Measurements from ENCODE around the gene SLC17A4. TPM values are rescaled to one million over a fixed set of nuclear protein-coding genes. Genes with fewer than 3 reads are reported as not detected.

Gene SLC17A4
- total and polyA plus RNA-seq, 12 donors: not detected

DNA sequence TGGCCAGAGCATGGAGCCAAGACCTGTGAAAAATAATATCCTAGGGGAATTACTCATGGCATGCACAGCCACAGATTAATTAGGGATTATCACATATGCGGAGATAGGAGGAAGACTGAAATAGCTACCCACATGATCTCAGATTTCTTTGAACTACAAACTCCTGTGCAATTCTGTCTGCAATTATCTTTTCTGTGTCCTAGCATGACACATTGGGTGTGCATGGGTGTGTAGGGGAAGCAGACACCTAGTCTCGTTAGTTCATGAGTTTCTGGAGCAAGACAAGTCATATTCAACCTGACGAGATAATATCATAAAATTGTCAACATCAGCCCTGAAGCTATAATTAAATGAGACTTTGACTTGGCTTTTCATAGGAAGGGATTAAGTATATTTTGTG, 3.6 kb upstream of the SLC17A4 start:
- H3K27ac ChIP-seq: no peak overlapping the region
- intact Hi-C loops (cut with DNase I): no loop called here
- H3K4me3 ChIP-seq: no peak overlapping the region
- H3K27me3 ChIP-seq: no peaks in the 10 kb centered on the region
- no peaks in the 10 kb centered on the region for H3K4me1 ChIP-seq
- 36 to 43% methylated on average over 3 of the region's 3 CpGs for WGBS, 2 donors
- no peak for ATAC-seq
- TF ChIP-seq, protein P1, sequence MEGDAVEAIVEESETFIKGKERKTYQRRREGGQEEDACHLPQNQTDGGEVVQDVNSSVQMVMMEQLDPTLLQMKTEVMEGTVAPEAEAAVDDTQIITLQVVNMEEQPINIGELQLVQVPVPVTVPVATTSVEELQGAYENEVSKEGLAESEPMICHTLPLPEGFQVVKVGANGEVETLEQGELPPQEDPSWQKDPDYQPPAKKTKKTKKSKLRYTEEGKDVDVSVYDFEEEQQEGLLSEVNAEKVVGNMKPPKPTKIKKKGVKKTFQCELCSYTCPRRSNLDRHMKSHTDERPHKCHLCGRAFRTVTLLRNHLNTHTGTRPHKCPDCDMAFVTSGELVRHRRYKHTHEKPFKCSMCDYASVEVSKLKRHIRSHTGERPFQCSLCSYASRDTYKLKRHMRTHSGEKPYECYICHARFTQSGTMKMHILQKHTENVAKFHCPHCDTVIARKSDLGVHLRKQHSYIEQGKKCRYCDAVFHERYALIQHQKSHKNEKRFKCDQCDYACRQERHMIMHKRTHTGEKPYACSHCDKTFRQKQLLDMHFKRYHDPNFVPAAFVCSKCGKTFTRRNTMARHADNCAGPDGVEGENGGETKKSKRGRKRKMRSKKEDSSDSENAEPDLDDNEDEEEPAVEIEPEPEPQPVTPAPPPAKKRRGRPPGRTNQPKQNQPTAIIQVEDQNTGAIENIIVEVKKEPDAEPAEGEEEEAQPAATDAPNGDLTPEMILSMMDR (IDR thresholded peaks at IDR 0.05): no peak
- no peaks in the 10 kb centered on the region for H3K36me3 ChIP-seq
- H3K9me3 ChIP-seq: no peaks in the 10 kb centered on the region
- no peak for DNase-seq

DNA sequence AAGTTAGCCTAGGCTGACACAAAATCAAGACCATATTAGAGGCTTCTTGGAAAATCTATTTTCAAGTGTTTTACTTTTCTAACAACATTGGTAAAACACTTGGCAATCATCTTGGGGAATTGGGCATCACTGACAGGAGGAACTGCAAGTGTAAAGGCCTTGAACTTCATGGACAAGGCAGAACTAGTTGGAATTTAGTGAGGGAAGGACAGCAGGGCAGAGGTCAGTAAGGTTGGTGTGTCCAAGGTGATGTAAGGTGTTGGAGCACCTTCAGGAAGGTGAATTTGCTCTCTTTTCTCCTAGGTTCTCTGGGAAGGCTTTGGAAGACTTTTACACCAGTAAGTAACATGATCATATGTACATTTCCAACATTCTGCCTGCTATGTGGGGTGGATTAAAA, 1.5 kb upstream of the SLC17A4 start:
- TF ChIP-seq, protein P1 (IDR thresholded peaks at IDR 0.05): no peak
- no peaks in the 10 kb centered on the region for H3K9me3 ChIP-seq
- no peaks in the 10 kb centered on the region for H3K36me3 ChIP-seq
- intact Hi-C loops (cut with DNase I): no loop called here
- H3K27me3 ChIP-seq: peaks cover 0 to 2% (median 0%) of the 10 kb centered on the region in 7 donors
- H3K27ac ChIP-seq: no peak overlapping the region
- no peak overlapping the region for H3K4me3 ChIP-seq
- ATAC-seq (no peak), DNase-seq (no peak)
- no peaks in the 10 kb centered on the region for H3K4me1 ChIP-seq

DNA sequence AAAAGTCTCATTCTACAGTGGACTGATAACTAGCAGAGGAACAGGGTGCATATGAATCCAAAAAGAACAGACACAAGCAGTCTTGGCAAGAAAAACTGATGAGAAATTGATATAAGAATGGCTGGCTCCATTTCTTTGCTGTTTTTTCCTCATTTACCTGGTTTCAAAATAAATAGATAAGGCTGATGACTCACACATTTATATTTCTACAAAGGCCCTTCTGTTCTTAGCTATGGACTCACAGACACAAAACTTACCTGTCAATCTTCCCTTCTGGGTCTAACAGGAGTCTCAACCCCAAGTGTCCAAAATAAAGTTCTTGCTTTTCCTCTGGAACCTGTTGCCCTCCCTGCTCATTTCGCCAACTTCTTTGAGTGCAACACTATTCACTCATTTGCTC, 941 bp downstream of the SLC17A4 start:
- Histone ChIP-seq H3K4me1 (no peaks in the 10 kb centered on the region), H3K36me3 (no peaks in the 10 kb centered on the region), H3K4me3 (no peak overlapping the region), H3K9me3 (no peaks in the 10 kb centered on the region), H3K27me3 (peaks cover 0 to 4% (median 0%) of the 10 kb centered on the region in 7 donors), H3K27ac (no peak overlapping the region)
- WGBS, 2 donors: 96% methylated on average over 1 of the region's 1 CpG
- intact Hi-C loops (cut with DNase I): no loop called here
- DNase-seq: no peak
- TF ChIP-seq, protein P1 (IDR thresholded peaks at IDR 0.05): no peak
- ATAC-seq: no peak

DNA sequence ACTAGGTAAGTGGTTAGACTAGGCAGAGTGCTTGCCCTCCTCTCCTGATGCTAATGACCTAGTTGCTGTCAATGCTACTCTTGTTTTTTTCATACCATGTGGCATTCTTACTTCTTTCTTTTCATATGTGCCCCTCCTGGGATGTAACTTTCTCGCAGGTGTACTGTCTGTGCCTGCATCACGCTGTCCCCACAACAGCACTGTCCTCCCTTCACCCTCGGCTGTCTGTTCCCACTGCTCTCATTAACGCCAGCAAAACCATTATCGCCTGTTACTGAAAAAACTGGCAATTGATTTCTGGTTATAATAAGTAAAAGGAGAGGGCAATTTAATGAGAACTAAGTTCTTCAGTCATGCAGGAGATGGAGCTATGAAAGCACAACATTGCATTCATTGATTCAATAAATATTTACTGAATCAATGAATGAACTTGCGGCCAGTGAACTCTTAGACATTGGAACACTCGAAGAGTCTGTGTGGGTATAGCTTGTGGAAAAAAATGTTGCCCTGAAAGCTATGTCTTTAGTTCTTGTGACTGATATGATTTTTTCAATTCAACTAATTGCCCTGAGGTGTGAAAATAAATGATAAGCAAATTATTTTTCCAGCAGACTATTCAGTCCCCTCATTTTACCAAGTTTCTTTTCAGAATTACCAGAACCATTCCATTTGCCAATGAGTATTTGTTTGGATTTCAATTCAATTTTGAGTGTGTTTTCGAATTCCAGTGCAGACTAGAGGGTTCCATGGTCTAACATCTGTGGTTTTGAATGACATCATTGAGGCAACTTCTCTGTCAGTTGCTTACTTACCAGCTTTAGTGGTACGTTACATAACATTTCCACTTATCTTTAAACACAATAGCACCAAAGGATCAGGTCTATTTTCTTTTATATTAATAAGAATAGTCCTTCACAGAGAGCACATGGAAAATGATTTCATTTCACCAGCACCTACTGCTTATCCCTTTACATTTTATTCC, 2.1 kb downstream of the SLC17A4 start:
- intact Hi-C loops (cut with DNase I): no loop called here

More for the DNA sequence above, 2.1 kb downstream of the SLC17A4 start:
- ATAC-seq: no peak
- 85% methylated on average over 9 of the region's 9 CpGs for WGBS, 2 donors
- H3K9me3 ChIP-seq: no peaks in the 10 kb centered on the region
- DNase-seq: no peak
- peaks cover 0 to 4% (median 0%) of the 10 kb centered on the region in 7 donors for H3K27me3 ChIP-seq
- TF ChIP-seq, protein P1 (IDR thresholded peaks at IDR 0.05): no peak
- H3K4me1 ChIP-seq: no peaks in the 10 kb centered on the region
- H3K4me3 ChIP-seq: no peak overlapping the region
- no peak overlapping the region for H3K27ac ChIP-seq
- no peaks in the 10 kb centered on the region for H3K36me3 ChIP-seq

Measured in heart right ventricle (tissue), 16 donors.